ENCODE measurements around the gene PRKG1.

The PRKG1 gene

GRCh38 chr10:51302316-51302715 lies 228.0 kb downstream of the PRKG1 start:
- TF ChIP-seq TAF1 (IDR thresholded peaks at IDR 0.05; ENCODE audit: borderline replicate concordance, insufficient read depth, low read length) (no peak), FOXP2 (optimal IDR thresholded peaks at IDR 0.05; ENCODE audit: borderline replicate concordance, extremely low read depth, extremely low read length, insufficient read depth) (no peak), REST (IDR thresholded peaks at IDR 0.05; ENCODE audit: insufficient read depth in 1 of 2, low read depth in 2 of 2, low read length in 2 of 2) (no peak), SIN3A (IDR thresholded peaks at IDR 0.05; ENCODE audit: borderline replicate concordance, insufficient read depth, low read length) (no peak), POLR2AphosphoS5 (IDR thresholded peaks at IDR 0.05; ENCODE audit: low read depth, low read length) (no peak)

- no peak for TF ChIP-seq FOXP2 (optimal IDR thresholded peaks at IDR 0.05; ENCODE audit: borderline replicate concordance, extremely low read depth, extremely low read length, insufficient read depth)
- TF ChIP-seq SIN3A (IDR thresholded peaks at IDR 0.05; ENCODE audit: borderline replicate concordance, insufficient read depth, low read length): no peak
- TF ChIP-seq POLR2AphosphoS5 (IDR thresholded peaks at IDR 0.05; ENCODE audit: low read depth, low read length): no peak
- no peak for TF ChIP-seq TAF1 (IDR thresholded peaks at IDR 0.05; ENCODE audit: borderline replicate concordance, insufficient read depth, low read length)
- TF ChIP-seq REST (IDR thresholded peaks at IDR 0.05; ENCODE audit: insufficient read depth in 1 of 2, low read depth in 2 of 2, low read length in 2 of 2): no peak
Observed at GRCh38 chr10:51308116-51308515, 233.8 kb downstream of the PRKG1 start.

GRCh38 chr10:51311228-51311627 lies 236.9 kb downstream of the PRKG1 start:
- TF ChIP-seq REST (IDR thresholded peaks at IDR 0.05; ENCODE audit: insufficient read depth in 1 of 2, low read depth in 2 of 2, low read length in 2 of 2) (no peak), TAF1 (IDR thresholded peaks at IDR 0.05; ENCODE audit: borderline replicate concordance, insufficient read depth, low read length) (no peak), SIN3A (IDR thresholded peaks at IDR 0.05; ENCODE audit: borderline replicate concordance, insufficient read depth, low read length) (no peak), FOXP2 (optimal IDR thresholded peaks at IDR 0.05; ENCODE audit: borderline replicate concordance, extremely low read depth, extremely low read length, insufficient read depth) (no peak), POLR2AphosphoS5 (IDR thresholded peaks at IDR 0.05; ENCODE audit: low read depth, low read length) (no peak)

- no peak for TF ChIP-seq TAF1 (IDR thresholded peaks at IDR 0.05; ENCODE audit: borderline replicate concordance, insufficient read depth, low read length)
- no peak for TF ChIP-seq FOXP2 (optimal IDR thresholded peaks at IDR 0.05; ENCODE audit: borderline replicate concordance, extremely low read depth, extremely low read length, insufficient read depth)
- TF ChIP-seq POLR2AphosphoS5 (IDR thresholded peaks at IDR 0.05; ENCODE audit: low read depth, low read length): no peak
- TF ChIP-seq REST (IDR thresholded peaks at IDR 0.05; ENCODE audit: insufficient read depth in 1 of 2, low read depth in 2 of 2, low read length in 2 of 2): no peak
- no peak for TF ChIP-seq SIN3A (IDR thresholded peaks at IDR 0.05; ENCODE audit: borderline replicate concordance, insufficient read depth, low read length)
Observed at GRCh38 chr10:51312817-51313216, 238.5 kb downstream of the PRKG1 start.

GRCh38 chr10:51313251-51313650 lies 239.0 kb downstream of the PRKG1 start:
- TF ChIP-seq SIN3A (IDR thresholded peaks at IDR 0.05; ENCODE audit: borderline replicate concordance, insufficient read depth, low read length) (no peak), POLR2AphosphoS5 (IDR thresholded peaks at IDR 0.05; ENCODE audit: low read depth, low read length) (no peak), TAF1 (IDR thresholded peaks at IDR 0.05; ENCODE audit: borderline replicate concordance, insufficient read depth, low read length) (no peak), FOXP2 (optimal IDR thresholded peaks at IDR 0.05; ENCODE audit: borderline replicate concordance, extremely low read depth, extremely low read length, insufficient read depth) (no peak)
